Left cardiac atrium (tissue), 4 donors: ENCODE data around the gene USP20. TPM values are rescaled to one million over a fixed set of nuclear protein-coding genes. Genes with fewer than 3 reads are reported as not detected.

Experiments used
- ATAC-seq, 2 donors: fragments of 200-7000 bp; cut with Tn5 transposase; one replicate each; pipeline ENCODE4 v1.9.1; 2020; ENCODE audit warnings: mild to moderate bottlenecking in 2 of 2, moderate library complexity in 2 of 2
- DNase-seq: peaks from one replicate; pipeline ENCODE4 v3.0.0-alpha.2; 2020
- intact Hi-C, 2 donors: fragments of 100-400 bp; cut with DNase I; formaldehyde crosslinking; loops; one replicate each; pipeline versions ENCODE4 v1.14.1 to v1.15.1; 2022 to 2023
- microRNA-seq, 2 donors: library from miRNA; unstranded; fragments of <30 nt; microRNA quantifications; one replicate each; pipeline ENCODE4 v1.2.0, GENCODE V29; 2020
- total RNA-seq, 2 donors: library from RNA; stranded (reverse); fragmentation: NEBNext Ultra II Directional; extraction: Animal tissue kit (Norgen Biotek cat#: 25700); gene quantifications; one replicate each; pipeline ENCODE4 v1.2.1, GENCODE V29; 2021
- donor health status: DM: no; HTN: yes; CAD: no.
- donor health status: DM: no; HTN: yes; CAD: no; lungs with severe emphysema.
- donor health status: DM: yes; HTN: yes; CAD: no.
- donor health status: Dilated cardiomyopathy.

USP20 gene
- total RNA-seq, 2 donors from 2014 or later = 13.9 to 14.3 TPM

- DNase-seq (no peak), ATAC-seq (no peak)
- intact Hi-C loops = no loop called here
These were observed 95.5 kb downstream of the USP20 start for GRCh38 chr9:129930743-129931142.

Small RNAs within 50 kb of the gene (microRNA-seq; reads per million reads assigned to microRNA genes)
- gene MIR6855 = 0 reads per million in 2 donors

Other genes starting within 250 kb of the USP20 start
- not detected for gene C9orf50, start 214.4 kb upstream of the USP20 start, total RNA-seq
- 10 to 100 TPM; 43.4 to 53.8 TPM for gene NTMT1, start 209.3 kb upstream of the USP20 start, total RNA-seq
- gene ASB6, start 193.3 kb upstream of the USP20 start, total RNA-seq = 10 to 100 TPM in 1 of 2 donors, 1 to 10 TPM in 1; 8.3 to 11.6 TPM
- 1 to 10 TPM; 1.8 to 5.3 TPM for gene PRRX2, start 169.8 kb upstream of the USP20 start, total RNA-seq
- 1 to 10 TPM; 4.5 to 7.9 TPM for gene PTGES, start 82.4 kb upstream of the USP20 start, total RNA-seq
- gene TOR1B, start 32.3 kb upstream of the USP20 start, total RNA-seq = 10 to 100 TPM; 11.6 to 12.7 TPM
- gene TOR1A, start 11.3 kb upstream of the USP20 start, total RNA-seq = 10 to 100 TPM; 16.5 to 21.1 TPM
- 10 to 100 TPM; 26.0 to 33.2 TPM for gene C9orf78, start 183 bp upstream of the USP20 start, total RNA-seq
- gene FNBP1, start 207.7 kb downstream of the USP20 start, total RNA-seq = 10 to 100 TPM; 27.7 to 29.0 TPM
- 10 to 100 TPM; 23.6 to 27.6 TPM for gene GPR107, start 218.4 kb downstream of the USP20 start, total RNA-seq